Fibroblast of upper back skin (primary cell): ENCODE results near the gene PROX1.
"Not testable (repeated sequence)": the region's sequence is repeated elsewhere in the genome, so short reads cannot be mapped to it uniquely, and the experiment has no call there.

ENCODE experiments used
- DNase-seq: peaks from one replicate; pipeline ENCODE4 v3.0.0-alpha.2; 2013

The PROX1 gene

DNA sequence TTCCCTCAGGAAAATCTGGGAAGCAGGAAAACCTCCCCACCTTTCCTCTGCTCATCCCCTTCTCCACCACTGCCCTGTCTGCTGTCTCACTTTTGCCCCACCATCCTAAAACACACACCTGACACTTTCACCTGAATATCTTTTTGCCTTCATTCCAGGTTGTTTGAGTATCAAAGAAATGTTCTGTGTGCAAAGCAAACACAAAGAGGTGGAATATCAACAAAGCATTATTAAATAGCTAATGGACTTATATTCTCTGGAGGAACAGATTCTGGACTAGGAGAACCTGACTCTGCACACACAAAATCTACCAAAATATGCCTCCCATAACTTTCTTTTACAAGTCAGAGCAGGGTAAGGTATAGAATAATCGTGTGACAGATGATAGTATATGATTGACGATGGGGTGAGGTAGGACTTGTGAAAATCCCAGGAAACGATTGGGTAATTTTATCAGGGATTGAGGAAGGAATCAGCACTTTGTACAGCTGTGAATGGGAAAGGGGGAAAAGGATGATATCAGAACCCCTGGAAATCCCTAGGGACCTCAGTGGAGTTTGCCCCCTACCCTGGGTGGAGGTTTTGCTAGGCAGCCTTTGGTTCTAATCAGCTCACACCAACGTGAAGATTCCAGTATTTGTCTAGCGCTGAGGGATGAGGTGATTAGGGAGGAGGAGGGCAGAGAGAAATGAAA, 87.7 kb downstream of the PROX1 start:
- no peak for DNase-seq

- DNase-seq: no peak
Measured at GRCh38 chr1:214075999-214076707, 88.4 kb downstream of the PROX1 start.

DNA sequence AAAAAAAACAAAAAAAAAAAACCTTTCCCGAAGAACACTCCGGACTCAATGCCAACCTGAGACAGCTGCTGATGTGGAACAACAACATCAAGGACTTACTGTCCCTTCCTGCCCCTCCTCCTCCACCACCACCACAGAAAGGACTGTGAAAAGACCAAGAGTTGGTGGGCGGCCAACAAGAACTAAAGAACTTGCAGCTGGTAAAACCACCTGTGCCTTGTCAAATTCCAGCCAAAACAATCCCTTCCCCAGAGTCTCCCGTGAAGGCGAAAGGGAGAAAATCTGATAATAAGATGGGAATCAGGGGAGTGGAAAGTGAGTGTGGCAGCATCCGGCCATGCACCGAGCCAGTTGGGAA, 88.9 kb downstream of the PROX1 start:
- no peak for DNase-seq

- DNase-seq: no peak
Measured at GRCh38 chr1:214078950-214079349, 91.2 kb downstream of the PROX1 start.

DNA sequence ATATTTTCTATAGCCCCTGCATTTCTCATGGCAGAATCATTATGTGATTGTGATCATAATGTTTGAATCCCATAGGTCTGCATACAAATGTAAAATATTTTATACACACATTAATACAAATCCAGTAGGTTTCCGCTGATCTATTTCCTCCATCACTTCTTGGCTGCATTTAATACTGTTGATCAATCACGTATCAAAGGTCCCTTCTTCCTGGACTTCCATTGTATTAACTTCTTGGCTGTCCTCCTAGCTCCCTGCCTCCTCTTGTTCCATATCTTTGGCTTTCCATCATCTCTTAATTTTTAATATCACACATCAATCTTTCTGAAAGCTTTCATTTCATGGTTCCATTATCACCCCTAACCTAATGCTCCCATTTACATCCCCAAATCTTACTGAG, 97.6 kb downstream of the PROX1 start:
- DNase-seq: no peak

DNA sequence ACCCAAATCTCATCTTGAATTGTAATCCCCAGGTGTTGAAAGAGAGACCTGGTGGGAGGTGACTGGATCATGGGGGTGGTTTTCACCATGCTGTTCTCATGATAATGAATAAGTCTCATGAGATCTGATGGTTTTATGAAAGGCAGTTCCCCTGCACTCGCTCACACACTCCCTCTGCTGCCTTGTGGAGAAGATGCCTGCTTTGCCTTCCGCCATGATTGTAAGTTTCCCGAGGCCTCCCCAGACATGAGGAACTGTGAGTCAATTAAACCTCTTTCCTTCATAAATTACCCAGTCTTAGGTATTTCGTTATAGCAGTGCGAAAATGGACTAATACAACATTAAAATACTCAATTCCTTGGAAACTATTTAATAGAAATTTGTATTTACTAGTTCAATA, 99.2 kb downstream of the PROX1 start:
- DNase-seq: no peak

DNA sequence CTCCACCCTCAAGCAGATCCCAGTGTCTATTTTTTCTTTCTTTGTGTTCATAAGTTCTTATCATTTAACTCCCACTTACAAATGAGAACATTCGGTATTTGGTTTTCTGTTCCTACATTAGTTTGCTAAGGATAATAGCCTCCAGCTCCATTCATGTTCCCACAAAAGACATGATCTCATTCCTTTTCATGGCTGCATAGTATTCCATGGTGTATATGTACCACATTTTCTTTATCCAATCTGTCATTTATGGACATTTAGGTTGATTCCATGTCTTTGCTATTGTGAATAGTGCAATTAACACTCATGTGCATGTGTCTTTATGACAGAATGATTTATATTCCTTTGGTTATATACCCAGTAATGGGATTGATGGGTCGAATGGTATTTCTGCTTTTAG, 101.2 kb downstream of the PROX1 start:
- DNase-seq: not testable (repeated sequence)
